IPS-20b (cell line): ENCODE data around the gene DNAH2.

ENCODE experiments used
- H3K27ac ChIP-seq: one replicate; pipeline ENCODE4 v1.5.1; 2013; ENCODE audit warnings: low read length
- H3K27me3 ChIP-seq: 2 replicates; pipeline ENCODE4 v1.6.1; 2013; ENCODE audit warnings: mild to moderate bottlenecking, low read length, inconsistent platforms; ENCODE audit not compliant: insufficient read depth
- H3K36me3 ChIP-seq: 2 replicates; pipeline ENCODE4 v1.6.1; 2013; ENCODE audit warnings: low read depth, mild to moderate bottlenecking, inconsistent platforms, low read length, moderate library complexity; ENCODE audit not compliant: insufficient read depth
- H3K4me1 ChIP-seq: 2 replicates; pipeline ENCODE4 v1.6.1; 2013; ENCODE audit warnings: mild to moderate bottlenecking, control low read depth, inconsistent platforms, low read length, moderate library complexity; ENCODE audit not compliant: insufficient read depth
- H3K4me3 ChIP-seq: 2 replicates; pipeline ENCODE4 v1.5.1; 2013; ENCODE audit warnings: mild to moderate bottlenecking, low read length, inconsistent platforms
- H3K9ac ChIP-seq: 2 replicates; pipeline ENCODE4 v1.6.1; 2013; ENCODE audit warnings: low read depth, mild to moderate bottlenecking, inconsistent platforms, low read length, moderate library complexity
- H3K9me3 ChIP-seq: 2 replicates; pipeline ENCODE4 v1.6.1; 2013; ENCODE audit warnings: mild to moderate bottlenecking, low read depth, low read length, inconsistent platforms; ENCODE audit not compliant: insufficient read depth

DNAH2 gene

DNA sequence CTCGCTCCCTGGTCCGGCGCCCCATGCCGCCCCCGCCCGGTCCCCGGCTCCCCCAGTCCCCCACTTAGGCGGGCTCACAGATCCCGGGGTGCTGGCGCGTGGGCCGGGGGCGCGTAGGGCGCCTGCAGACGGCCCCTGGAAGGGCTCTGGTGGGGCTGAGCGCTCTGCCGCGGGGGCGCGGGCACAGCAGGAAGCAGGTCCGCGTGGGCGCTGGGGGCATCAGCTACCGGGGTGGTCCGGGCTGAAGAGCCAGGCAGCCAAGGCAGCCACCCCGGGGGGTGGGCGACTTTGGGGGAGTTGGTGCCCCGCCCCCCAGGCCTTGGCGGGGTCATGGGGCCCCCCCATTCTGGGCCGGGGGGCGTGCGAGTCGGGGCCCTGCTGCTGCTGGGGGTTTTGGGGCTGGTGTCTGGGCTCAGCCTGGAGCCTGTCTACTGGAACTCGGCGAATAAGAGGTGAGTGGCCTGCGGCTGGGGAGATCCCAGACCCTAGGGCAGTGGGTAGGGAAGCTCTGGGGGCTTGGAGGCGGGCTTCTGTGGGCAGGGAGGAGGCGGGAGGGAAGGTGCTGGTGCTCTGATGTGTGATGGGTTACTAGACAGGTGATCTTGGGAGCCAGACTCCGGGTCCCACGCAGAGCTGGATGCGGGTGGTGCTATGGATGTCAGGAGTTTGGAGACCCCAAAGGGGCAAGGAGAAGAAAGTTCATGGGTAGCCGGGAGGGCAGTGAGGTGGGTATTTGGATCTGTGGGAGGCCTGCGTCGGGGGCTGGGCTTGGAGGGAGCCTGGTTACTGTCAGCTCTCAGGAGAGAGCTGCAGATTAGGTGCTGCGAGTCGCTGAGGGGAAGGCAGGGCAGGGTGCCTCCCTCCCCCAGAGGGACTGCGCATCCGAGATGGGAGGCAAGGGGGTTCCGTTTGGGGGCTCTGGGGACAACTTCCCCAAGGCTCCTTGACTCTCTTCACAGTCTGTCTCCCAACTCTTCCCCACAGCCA is 12.0 kb upstream of the DNAH2 start:
- H3K36me3 ChIP-seq: peaks cover 11% of the 10 kb centered on the region; the same call in 1 of the 2 replicates
- peak overlapping the region; percentile 38; the same call in 1 of the 2 replicates for H3K9ac ChIP-seq
- H3K27ac ChIP-seq: no peak overlapping the region
- peaks cover 26% of the 10 kb centered on the region for H3K27me3 ChIP-seq
- no peaks in the 10 kb centered on the region for H3K9me3 ChIP-seq
- peak overlapping the region; percentile 79 for H3K4me3 ChIP-seq
- H3K4me1 ChIP-seq: peaks cover 12% of the 10 kb centered on the region; the same call in 1 of the 2 replicates

DNA sequence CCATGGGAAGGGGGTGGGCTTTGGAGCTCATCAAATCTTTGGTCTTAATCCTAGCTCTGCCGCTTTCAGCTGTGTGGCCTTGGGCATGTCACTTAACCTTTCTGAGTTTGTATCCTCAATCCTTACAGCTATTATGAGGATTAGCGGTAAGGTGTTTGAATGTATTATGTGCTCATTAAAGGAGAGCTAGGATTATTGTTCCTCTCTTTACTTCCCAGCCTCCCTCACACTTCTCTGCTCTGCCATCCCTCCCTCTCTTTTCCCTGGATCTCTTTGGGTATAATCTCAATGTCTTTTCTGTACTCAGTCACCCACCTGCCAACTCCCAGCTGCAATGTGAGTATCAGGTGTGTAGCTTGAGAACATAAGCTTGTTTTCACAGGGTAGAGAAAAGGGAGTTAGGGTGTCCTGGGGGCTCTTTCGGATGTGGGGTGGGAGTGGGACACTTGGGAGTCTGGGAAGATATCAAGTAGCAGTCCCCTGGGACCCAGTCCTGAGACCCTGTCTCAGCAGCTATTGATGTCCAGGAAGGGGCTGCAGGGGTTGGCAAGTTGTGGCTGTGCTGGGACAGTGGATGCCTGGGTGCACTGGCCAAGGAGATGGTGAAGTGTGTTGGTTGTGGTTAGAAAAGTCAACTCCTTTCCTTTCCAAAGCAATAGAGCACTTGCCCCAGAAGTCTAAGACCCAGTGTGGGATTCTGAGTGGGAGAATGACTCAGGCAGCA is 10.8 kb upstream of the DNAH2 start:
- H3K4me1 ChIP-seq: peaks cover 20% of the 10 kb centered on the region; the same call in 1 of the 2 replicates
- H3K27me3 ChIP-seq: peaks cover 31% of the 10 kb centered on the region
- H3K36me3 ChIP-seq: 0 out of 2 replicates have a peak, but pooled peaks cover 3% of the 10 kb centered on the region
- H3K9me3 ChIP-seq: no peaks in the 10 kb centered on the region
- peak overlapping the region; percentile 79; the same call in 1 of the 2 replicates for H3K4me3 ChIP-seq
- H3K27ac ChIP-seq: no peak overlapping the region
- H3K9ac ChIP-seq: no peak overlapping the region

DNA sequence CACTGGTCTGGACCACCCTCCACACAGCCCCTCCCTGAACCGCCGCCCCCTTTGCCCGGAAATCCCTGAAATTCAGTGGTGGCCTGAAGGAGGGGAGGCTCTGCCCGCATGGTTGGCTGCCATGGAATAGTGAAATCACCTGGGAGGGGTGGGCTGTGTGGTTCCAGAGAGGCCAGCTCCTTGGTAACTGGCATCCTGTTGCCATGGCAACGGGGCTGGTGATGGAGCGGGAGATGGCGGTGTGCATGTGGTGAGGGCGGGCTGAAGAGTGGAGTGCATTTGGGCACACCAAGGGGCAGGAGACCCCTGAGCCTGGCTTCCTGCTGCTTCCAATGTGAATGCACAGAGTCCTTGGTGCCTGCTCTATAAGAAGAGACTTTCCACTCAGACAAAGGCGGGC is 10.1 kb upstream of the DNAH2 start:
- no peaks in the 10 kb centered on the region for H3K9me3 ChIP-seq
- H3K27me3 ChIP-seq: peaks cover 38% of the 10 kb centered on the region
- H3K4me3 ChIP-seq: no peak overlapping the region
- peaks cover 26% of the 10 kb centered on the region; the same call in 1 of the 2 replicates for H3K4me1 ChIP-seq
- H3K36me3 ChIP-seq: 0 out of 2 replicates have a peak, but pooled peaks cover 3% of the 10 kb centered on the region
- no peak overlapping the region for H3K9ac ChIP-seq
- no peak overlapping the region for H3K27ac ChIP-seq

DNA sequence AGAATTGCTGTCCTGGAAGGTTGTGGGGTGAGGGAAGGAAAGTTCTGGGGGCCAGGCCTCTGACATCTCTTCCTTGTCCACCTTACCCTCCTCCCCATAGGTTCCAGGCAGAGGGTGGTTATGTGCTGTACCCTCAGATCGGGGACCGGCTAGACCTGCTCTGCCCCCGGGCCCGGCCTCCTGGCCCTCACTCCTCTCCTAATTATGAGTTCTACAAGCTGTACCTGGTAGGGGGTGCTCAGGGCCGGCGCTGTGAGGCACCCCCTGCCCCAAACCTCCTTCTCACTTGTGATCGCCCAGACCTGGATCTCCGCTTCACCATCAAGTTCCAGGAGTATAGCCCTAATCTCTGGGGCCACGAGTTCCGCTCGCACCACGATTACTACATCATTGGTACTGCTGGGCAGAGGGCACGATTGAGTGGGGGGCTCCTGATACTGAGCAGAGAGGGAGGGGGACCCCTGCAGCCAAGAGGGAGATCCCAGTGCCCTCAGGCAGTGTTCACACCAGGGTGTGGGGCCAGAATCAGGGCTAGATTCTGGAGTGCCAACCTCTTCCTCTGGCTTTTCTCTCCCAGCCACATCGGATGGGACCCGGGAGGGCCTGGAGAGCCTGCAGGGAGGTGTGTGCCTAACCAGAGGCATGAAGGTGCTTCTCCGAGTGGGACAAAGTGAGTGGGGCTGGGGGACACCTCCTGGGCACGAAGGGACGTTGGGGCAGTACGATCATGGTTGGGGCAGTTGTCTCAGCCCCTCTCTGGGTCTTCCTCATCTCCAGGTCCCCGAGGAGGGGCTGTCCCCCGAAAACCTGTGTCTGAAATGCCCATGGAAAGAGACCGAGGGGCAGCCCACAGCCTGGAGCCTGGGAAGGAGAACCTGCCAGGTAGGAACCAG is 9.4 kb upstream of the DNAH2 start:
- no peaks in the 10 kb centered on the region for H3K9me3 ChIP-seq
- H3K4me1 ChIP-seq: peaks cover 30% of the 10 kb centered on the region; the same call in 1 of the 2 replicates
- peaks cover 43% of the 10 kb centered on the region for H3K27me3 ChIP-seq
- no peaks in the 10 kb centered on the region for H3K36me3 ChIP-seq
- H3K27ac ChIP-seq: no peak overlapping the region
- H3K9ac ChIP-seq: no peak overlapping the region
- no peak overlapping the region for H3K4me3 ChIP-seq

DNA sequence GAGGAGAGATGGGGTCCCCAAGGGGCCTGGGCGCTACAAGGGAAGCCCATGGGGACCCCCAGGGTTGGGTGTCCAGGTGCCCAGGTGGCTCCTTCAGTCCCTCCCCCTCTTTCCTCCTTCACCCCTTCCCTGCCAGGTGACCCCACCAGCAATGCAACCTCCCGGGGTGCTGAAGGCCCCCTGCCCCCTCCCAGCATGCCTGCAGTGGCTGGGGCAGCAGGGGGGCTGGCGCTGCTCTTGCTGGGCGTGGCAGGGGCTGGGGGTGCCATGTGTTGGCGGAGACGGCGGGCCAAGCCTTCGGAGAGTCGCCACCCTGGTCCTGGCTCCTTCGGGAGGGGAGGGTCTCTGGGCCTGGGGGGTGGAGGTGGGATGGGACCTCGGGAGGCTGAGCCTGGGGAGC is 8.5 kb upstream of the DNAH2 start:
- Histone ChIP-seq H3K4me1 (peaks cover 28% of the 10 kb centered on the region; the same call in 1 of the 2 replicates), H3K36me3 (no peaks in the 10 kb centered on the region), H3K9me3 (no peaks in the 10 kb centered on the region), H3K9ac (no peak overlapping the region), H3K27ac (no peak overlapping the region), H3K4me3 (no peak overlapping the region), H3K27me3 (peaks cover 39% of the 10 kb centered on the region)

DNA sequence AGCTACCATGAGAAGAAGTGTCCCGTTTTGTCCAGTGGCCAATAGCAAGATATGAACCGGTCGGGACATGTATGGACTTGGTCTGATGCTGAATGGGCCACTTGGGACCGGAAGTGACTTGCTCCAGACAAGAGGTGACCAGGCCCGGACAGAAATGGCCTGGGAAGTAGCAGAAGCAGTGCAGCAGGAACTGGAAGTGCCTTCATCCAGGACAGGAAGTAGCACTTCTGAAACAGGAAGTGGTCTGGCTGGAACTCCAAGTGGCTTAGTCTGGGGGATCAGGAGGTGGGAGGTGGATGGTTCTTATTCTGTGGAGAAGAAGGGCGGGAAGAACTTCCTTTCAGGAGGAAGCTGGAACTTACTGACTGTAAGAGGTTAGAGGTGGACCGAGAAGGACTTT is 7.2 kb upstream of the DNAH2 start:
- Histone ChIP-seq H3K27me3 (peaks cover 33% of the 10 kb centered on the region), H3K36me3 (no peaks in the 10 kb centered on the region), H3K9me3 (no peaks in the 10 kb centered on the region), H3K4me3 (no peak overlapping the region), H3K9ac (no peak overlapping the region), H3K4me1 (peaks cover 28% of the 10 kb centered on the region; the same call in 1 of the 2 replicates), H3K27ac (no peak overlapping the region)

DNA sequence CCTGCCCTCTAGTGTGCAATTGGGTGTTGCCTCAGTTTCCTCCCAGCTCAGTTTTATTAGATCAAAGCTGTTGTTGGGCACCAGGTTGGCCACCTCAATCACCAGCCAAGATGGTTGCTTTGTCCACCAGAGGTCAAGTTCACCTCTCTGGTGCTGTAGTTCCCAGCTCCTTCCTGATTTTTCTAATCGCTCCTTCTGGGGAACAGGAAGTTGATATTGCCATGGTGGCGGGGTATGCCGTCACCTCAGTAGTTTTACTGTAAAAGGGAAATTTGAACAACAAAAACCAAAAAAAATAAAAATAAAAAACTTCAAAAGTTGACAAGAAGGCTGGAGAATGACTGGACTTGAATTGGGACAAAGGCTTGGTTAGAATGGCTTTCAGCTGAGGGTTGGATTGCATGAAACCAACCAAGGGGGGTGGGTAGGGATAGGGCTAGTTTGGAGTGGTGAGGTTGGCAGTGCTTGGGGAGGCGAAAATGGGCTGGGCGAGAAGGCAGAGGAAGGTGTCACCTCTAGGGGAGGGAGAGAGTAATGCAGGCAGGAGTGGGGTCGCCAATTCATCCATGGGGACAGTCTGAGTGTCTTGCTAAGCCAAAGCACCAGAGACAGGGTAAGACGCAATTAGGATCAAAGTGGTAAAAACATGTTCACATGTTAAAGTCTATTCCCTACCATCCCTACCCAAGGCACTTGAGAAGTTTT is 6.3 kb upstream of the DNAH2 start:
- H3K27me3 ChIP-seq: peaks cover 27% of the 10 kb centered on the region
- H3K4me3 ChIP-seq: peak overlapping the region; percentile 32; the same call in 1 of the 2 replicates
- peaks cover 27% of the 10 kb centered on the region; the same call in 1 of the 2 replicates for H3K4me1 ChIP-seq
- H3K27ac ChIP-seq: no peak overlapping the region
- no peak overlapping the region for H3K9ac ChIP-seq
- H3K9me3 ChIP-seq: no peaks in the 10 kb centered on the region
- H3K36me3 ChIP-seq: no peaks in the 10 kb centered on the region

DNA sequence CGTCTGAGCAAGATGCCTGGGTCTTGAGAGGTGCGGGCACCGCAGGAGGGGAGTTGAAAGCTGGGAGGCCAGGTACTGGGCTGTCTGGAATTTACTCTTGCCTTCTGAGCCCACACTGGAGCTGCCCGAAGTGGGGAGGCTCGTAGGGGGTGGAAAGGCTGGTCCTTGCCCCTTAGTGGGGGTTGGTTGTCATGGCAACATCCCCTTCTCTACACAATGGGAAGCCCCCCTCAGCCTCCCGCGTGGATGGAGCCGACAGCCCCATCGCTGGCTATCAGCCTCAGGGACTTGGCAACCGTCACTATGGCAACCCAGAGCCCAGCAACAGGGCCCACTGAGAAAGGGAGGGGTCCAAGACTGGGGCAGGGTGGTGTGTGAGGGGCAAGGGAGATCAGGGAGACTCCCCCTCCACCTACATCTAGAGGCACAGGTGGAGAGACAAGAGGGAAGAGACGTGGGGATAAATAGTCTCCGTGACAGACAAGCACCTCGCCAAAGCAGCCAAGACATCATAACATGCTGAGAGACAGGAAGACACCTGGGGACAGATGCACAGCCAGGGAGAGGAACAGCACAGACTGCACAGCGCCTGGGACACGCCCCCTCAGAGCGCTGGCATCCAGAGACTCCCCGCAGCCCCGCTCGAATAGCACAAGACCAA is 5.3 kb upstream of the DNAH2 start:
- H3K4me3 ChIP-seq: peak overlapping the region; percentile 32; the same call in 1 of the 2 replicates
- H3K9ac ChIP-seq: no peak overlapping the region; the same call in 1 of the 2 replicates

DNA sequence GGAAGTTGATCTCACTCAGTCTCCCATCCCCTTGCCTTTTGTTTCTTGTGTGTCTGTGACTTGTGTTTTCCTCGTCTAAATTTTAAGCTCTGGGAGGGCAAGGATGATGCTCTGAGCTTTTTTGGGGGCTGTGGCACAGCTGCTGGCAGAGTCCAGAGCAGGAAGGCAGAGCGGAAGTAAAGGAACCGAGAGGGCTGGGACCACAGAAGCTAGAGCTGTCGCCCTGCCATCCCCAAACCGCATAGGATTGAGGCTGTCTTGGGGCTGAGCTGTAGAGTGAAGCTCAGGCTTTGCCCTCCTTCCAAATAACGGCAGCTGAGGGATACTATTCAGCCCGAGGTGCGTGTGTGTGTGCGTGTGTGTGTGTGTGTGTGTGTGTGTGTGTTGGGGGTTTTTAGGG is 3.8 kb upstream of the DNAH2 start:
- Histone ChIP-seq H3K9me3 (no peaks in the 10 kb centered on the region), H3K4me3 (no peak overlapping the region), H3K9ac (no peak overlapping the region), H3K4me1 (peaks cover 31% of the 10 kb centered on the region), H3K27ac (no peak overlapping the region), H3K36me3 (no peaks in the 10 kb centered on the region), H3K27me3 (peaks cover 26% of the 10 kb centered on the region)

More for the DNA sequence above, 5.3 kb upstream of the DNAH2 start:
- Histone ChIP-seq H3K36me3 (no peaks in the 10 kb centered on the region), H3K27me3 (peaks cover 17% of the 10 kb centered on the region), H3K27ac (no peak overlapping the region), H3K4me1 (peaks cover 28% of the 10 kb centered on the region; the same call in 1 of the 2 replicates), H3K9me3 (no peaks in the 10 kb centered on the region)
